ENCODE data around the gene MGAT4A. TPM values are rescaled to one million over a fixed set of nuclear protein-coding genes. Genes with fewer than 3 reads are reported as not detected.

The MGAT4A gene
- total RNA-seq, 2 experiments from 2014 or later, result 10.1 to 15.4 TPM

DNA sequence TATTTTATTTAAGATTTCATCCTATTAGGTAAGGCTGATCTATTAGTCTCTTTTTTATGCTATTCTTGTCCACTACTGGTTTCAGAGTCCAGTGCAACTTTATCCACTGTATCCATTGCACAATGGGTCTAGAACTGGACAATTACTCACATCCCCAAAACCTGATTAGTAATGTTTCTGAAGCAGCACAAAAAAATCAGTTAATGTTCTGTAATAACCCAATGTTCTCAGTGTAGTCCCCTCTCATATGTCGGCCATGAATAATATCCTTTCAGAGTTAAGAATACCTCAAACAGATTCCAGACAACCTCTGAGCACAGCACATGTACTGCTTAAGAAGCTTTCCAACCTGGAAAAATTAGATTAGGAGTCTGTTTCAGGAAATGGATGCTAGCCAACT lies 29.7 kb downstream of the MGAT4A start:
- Histone ChIP-seq H3K36me3 (ENCODE audit: insufficient read depth, low read length) (no peaks in the 10 kb centered on the region), H2AFZ (ENCODE audit: low read length) (no peak overlapping the region), H3K4me3 (ENCODE audit: low read depth, low read length, poor library complexity, severe bottlenecking) (no peak overlapping the region), H3K27ac (ENCODE audit: low read depth, low read length, poor library complexity, severe bottlenecking) (no peak overlapping the region), H3K9me3 (ENCODE audit: low read length) (no peaks in the 10 kb centered on the region), H3K9me2 (ENCODE audit: insufficient read depth, low read length) (no peaks in the 10 kb centered on the region), H4K20me1 (ENCODE audit: insufficient read depth, low read length) (no peaks in the 10 kb centered on the region), H3K4me2 (ENCODE audit: low read length) (no peak overlapping the region), H3K4me1 (ENCODE audit: insufficient read depth, low read length, poor library complexity, severe bottlenecking) (no peaks in the 10 kb centered on the region), H3K79me2 (ENCODE audit: insufficient read depth, low read depth, low read length) (no peaks in the 10 kb centered on the region)
- CTCF ChIA-PET (ENCODE audit: unreplicated experiment), result no interaction called here
- TF ChIP-seq, protein P1, sequence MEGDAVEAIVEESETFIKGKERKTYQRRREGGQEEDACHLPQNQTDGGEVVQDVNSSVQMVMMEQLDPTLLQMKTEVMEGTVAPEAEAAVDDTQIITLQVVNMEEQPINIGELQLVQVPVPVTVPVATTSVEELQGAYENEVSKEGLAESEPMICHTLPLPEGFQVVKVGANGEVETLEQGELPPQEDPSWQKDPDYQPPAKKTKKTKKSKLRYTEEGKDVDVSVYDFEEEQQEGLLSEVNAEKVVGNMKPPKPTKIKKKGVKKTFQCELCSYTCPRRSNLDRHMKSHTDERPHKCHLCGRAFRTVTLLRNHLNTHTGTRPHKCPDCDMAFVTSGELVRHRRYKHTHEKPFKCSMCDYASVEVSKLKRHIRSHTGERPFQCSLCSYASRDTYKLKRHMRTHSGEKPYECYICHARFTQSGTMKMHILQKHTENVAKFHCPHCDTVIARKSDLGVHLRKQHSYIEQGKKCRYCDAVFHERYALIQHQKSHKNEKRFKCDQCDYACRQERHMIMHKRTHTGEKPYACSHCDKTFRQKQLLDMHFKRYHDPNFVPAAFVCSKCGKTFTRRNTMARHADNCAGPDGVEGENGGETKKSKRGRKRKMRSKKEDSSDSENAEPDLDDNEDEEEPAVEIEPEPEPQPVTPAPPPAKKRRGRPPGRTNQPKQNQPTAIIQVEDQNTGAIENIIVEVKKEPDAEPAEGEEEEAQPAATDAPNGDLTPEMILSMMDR (conservative IDR thresholded peaks at IDR 0.05; ENCODE audit: low read length), result no peak
- TF ChIP-seq EZH2phosphoT487 (IDR thresholded peaks at IDR 0.05; ENCODE audit: borderline replicate concordance, low read depth, low read length), result no peak
- DNase-seq (ENCODE audit: low spot score), result no peak
- intact Hi-C loops (cut with micrococcal nuclease; ENCODE audit: unreplicated experiment), result no loop called here
- no TSS peak for BruUV-seq (replicated peaks)
- POLR2A ChIA-PET, result interaction anchor here (0.6 kb wide), 1 partner anchor 10 kb away, joined by 3 read pairs; no protein-coding TSS in a partner anchor

DNA sequence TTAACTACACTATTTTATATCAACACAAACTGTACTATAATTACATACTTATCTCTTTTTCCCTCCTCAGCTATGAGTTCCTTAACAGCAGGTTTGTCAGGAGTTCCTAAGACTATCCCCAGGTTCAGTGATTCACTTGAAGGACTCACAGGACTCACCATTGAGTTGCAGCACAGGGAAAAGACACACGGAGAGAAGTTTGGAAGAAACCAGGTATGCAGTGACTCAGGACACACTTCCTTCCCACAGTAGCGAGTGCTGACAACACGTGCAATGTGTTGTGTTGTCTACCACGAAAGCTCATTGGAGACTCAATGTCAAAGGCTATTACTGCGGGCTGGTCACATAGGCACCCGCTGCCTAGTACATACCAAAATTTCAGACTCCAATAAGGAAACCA lies 32.0 kb downstream of the MGAT4A start:
- H3K4me2 ChIP-seq (ENCODE audit: low read length), result no peak overlapping the region
- no peaks in the 10 kb centered on the region for H3K9me3 ChIP-seq (ENCODE audit: low read length)
- no peaks in the 10 kb centered on the region for H3K79me2 ChIP-seq (ENCODE audit: insufficient read depth, low read depth, low read length)
- CTCF ChIA-PET (ENCODE audit: unreplicated experiment), result no interaction called here
- no peaks in the 10 kb centered on the region for H4K20me1 ChIP-seq (ENCODE audit: insufficient read depth, low read length)
- H3K4me3 ChIP-seq (ENCODE audit: low read depth, low read length, poor library complexity, severe bottlenecking), result no peak overlapping the region
- no peak overlapping the region for H2AFZ ChIP-seq (ENCODE audit: low read length)
- no peaks in the 10 kb centered on the region for H3K36me3 ChIP-seq (ENCODE audit: insufficient read depth, low read length)
- no TSS peak for BruUV-seq (replicated peaks)
- H3K9me2 ChIP-seq (ENCODE audit: insufficient read depth, low read length), result no peaks in the 10 kb centered on the region
- TF ChIP-seq, protein P1 (conservative IDR thresholded peaks at IDR 0.05; ENCODE audit: low read length), result no peak
- no peak for TF ChIP-seq EZH2phosphoT487 (IDR thresholded peaks at IDR 0.05; ENCODE audit: borderline replicate concordance, low read depth, low read length)
- no peaks in the 10 kb centered on the region for H3K4me1 ChIP-seq (ENCODE audit: insufficient read depth, low read length, poor library complexity, severe bottlenecking)
- no peak overlapping the region for H3K27ac ChIP-seq (ENCODE audit: low read depth, low read length, poor library complexity, severe bottlenecking)
- no peak for DNase-seq (ENCODE audit: low spot score)
- intact Hi-C loops (cut with micrococcal nuclease; ENCODE audit: unreplicated experiment), result no loop called here
- POLR2A ChIA-PET, result interaction anchor here (0.9 kb wide), 1 partner anchor 16 kb away, joined by 3 read pairs; no protein-coding TSS in a partner anchor

DNA sequence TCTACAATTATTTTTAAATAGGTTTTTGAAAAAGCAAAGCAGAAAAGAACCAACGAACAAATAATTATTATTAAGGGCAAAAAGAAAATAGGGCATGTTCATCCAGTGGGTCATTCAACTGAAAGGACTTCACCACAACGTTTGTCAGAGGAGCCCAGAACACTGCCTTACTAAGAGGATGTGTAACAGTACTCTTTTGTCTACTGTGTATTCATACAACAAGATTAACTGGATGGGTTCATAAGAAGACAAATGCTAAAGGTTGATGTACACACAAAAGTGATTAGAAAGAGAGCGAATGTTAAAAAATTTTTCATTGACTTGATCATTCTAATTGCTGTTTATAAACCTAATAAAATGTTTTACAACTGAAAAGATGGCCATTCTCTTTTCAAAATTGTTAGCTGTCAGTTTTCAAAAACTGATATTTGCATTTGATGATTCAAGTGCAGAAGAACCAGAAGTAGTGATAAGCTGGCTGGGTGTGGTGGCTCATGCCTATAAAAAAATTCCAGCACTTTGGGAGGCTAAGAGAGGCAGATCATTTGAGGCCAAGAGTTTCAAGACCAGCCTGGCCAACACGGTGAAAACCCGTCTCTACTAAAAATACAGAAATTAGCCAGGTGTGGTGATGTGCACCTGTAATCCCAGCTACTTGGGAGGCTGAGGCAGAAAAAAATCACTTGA lies 33.1 kb downstream of the MGAT4A start:
- Histone ChIP-seq H2AFZ (ENCODE audit: low read length) (no peak overlapping the region), H3K9me2 (ENCODE audit: insufficient read depth, low read length) (no peaks in the 10 kb centered on the region), H3K4me2 (ENCODE audit: low read length) (no peak overlapping the region), H4K20me1 (ENCODE audit: insufficient read depth, low read length) (no peaks in the 10 kb centered on the region), H3K9me3 (ENCODE audit: low read length) (no peaks in the 10 kb centered on the region), H3K27ac (ENCODE audit: low read depth, low read length, poor library complexity, severe bottlenecking) (no peak overlapping the region), H3K79me2 (ENCODE audit: insufficient read depth, low read depth, low read length) (no peaks in the 10 kb centered on the region), H3K4me3 (ENCODE audit: low read depth, low read length, poor library complexity, severe bottlenecking) (no peak overlapping the region), H3K4me1 (ENCODE audit: insufficient read depth, low read length, poor library complexity, severe bottlenecking) (no peaks in the 10 kb centered on the region), H3K36me3 (ENCODE audit: insufficient read depth, low read length) (no peaks in the 10 kb centered on the region)
- no peak for DNase-seq (ENCODE audit: low spot score)
- ChIA-PET CTCF (ENCODE audit: unreplicated experiment) (no interaction called here), POLR2A (interaction anchor here (0.7 kb wide), 1 partner anchor 11 kb away, joined by 5 read pairs; no protein-coding TSS in a partner anchor)
- TF ChIP-seq, protein P1 (conservative IDR thresholded peaks at IDR 0.05; ENCODE audit: low read length), result no peak
- no peak for TF ChIP-seq EZH2phosphoT487 (IDR thresholded peaks at IDR 0.05; ENCODE audit: borderline replicate concordance, low read depth, low read length)
- intact Hi-C loops (cut with micrococcal nuclease; ENCODE audit: unreplicated experiment), result no loop called here
- no TSS peak for BruUV-seq (replicated peaks)

Data from OCI-LY7 (cell line).